22Rv1 (cell line): ENCODE data around the gene FOXP1.

Source experiments
- H3K27ac ChIP-seq: fragments of 450-650 bp; 2 replicates; pipeline ENCODE4 v1.5.1; 2017
- CTCF ChIP-seq: fragments of 450-650 bp; IDR thresholded peaks from 2 replicates; pipeline ENCODE4 v1.5.1; 2017; ENCODE audit warnings: mild to moderate bottlenecking
- ZFX ChIP-seq: fragments of 450-650 bp; IDR thresholded peaks from 2 replicates; pipeline ENCODE4 v1.6.1; 2017; ENCODE audit warnings: antibody characterized with exemption, borderline replicate concordance

FOXP1 gene

GRCh38 chr3:71206305-71207165, 377.0 kb downstream of the FOXP1 start:
- H3K27ac ChIP-seq: peak overlapping the region; percentile 97
- TF ChIP-seq ZFX (no peak), CTCF (no peak)

GRCh38 chr3:71203727-71204488, 379.6 kb downstream of the FOXP1 start:
- no peak overlapping the region for H3K27ac ChIP-seq
- TF ChIP-seq ZFX: no peak
- no peak for TF ChIP-seq CTCF

GRCh38 chr3:71202848-71203533, 380.5 kb downstream of the FOXP1 start:
- H3K27ac ChIP-seq: no peak overlapping the region
- TF ChIP-seq CTCF (no peak), ZFX (no peak)

- no peak for TF ChIP-seq CTCF
- TF ChIP-seq ZFX: no peak
- no peak overlapping the region for H3K27ac ChIP-seq
Measured at GRCh38 chr3:71201939-71202338, 381.6 kb downstream of the FOXP1 start.

- no peak for TF ChIP-seq CTCF
- TF ChIP-seq ZFX: no peak
- H3K27ac ChIP-seq: no peak overlapping the region
Measured at GRCh38 chr3:71197841-71198565, 385.5 kb downstream of the FOXP1 start.

GRCh38 chr3:71195492-71195891, 388.0 kb downstream of the FOXP1 start:
- H3K27ac ChIP-seq: peak overlapping the region; percentile 46
- TF ChIP-seq ZFX (no peak), CTCF (no peak)
